Mesendoderm (in vitro differentiated cells): ENCODE results near the gene RAB8B.

Source experiments
- DNase-seq: peaks from one replicate; pipeline ENCODE4 v3.0.0; 2013
- H2AK5ac ChIP-seq: 2 replicates; pipeline ENCODE4 v1.6.1; 2013; ENCODE audit warnings: low read length, inconsistent platforms
- H2BK120ac ChIP-seq: 2 replicates; pipeline ENCODE4 v1.6.1; 2013; ENCODE audit warnings: low read depth, mild to moderate bottlenecking, low read length, moderate library complexity, mixed read lengths
- H2BK15ac ChIP-seq: replicated peaks from 2 replicates; pipeline ENCODE4 v1.6.1; 2013; ENCODE audit warnings: low read depth, mild to moderate bottlenecking, moderate library complexity
- H2BK5ac ChIP-seq: 2 replicates; pipeline ENCODE4 v1.6.1; 2013; ENCODE audit warnings: low read length, inconsistent platforms
- H3K18ac ChIP-seq: 2 replicates; pipeline ENCODE4 v1.6.1; 2013; ENCODE audit warnings: mild to moderate bottlenecking, low read length, mixed read lengths
- H3K23ac ChIP-seq: one replicate; pipeline ENCODE4 v1.6.1; 2013; ENCODE audit warnings: low read length
- H3K27ac ChIP-seq: 2 replicates; pipeline ENCODE4 v1.5.1; 2013; ENCODE audit warnings: low read depth, mild to moderate bottlenecking, inconsistent platforms, low read length, moderate library complexity
- H3K27me3 ChIP-seq: 2 replicates; pipeline ENCODE4 v1.6.1; 2013; ENCODE audit warnings: low read length, control low read depth, mild to moderate bottlenecking, inconsistent platforms; ENCODE audit not compliant: insufficient read depth, poor library complexity
- H3K36me3 ChIP-seq: 2 replicates; pipeline ENCODE4 v1.6.1; 2013; ENCODE audit warnings: low read length, inconsistent platforms; ENCODE audit not compliant: control insufficient read depth, insufficient read depth
- H3K4ac ChIP-seq: one replicate; pipeline ENCODE4 v1.6.1; 2013; ENCODE audit warnings: low read depth, mild to moderate bottlenecking, low read length, moderate library complexity
- H3K4me1 ChIP-seq: 2 replicates; pipeline ENCODE4 v1.6.1; 2013; ENCODE audit warnings: low read depth, low read length, inconsistent platforms; ENCODE audit not compliant: control insufficient read depth
- H3K4me2 ChIP-seq: 2 replicates; pipeline ENCODE4 v1.6.1; 2013; ENCODE audit warnings: low read length
- H3K4me3 ChIP-seq: 2 replicates; pipeline ENCODE4 v1.5.1; 2013; ENCODE audit warnings: mild to moderate bottlenecking, low read length
- H3K56ac ChIP-seq: one replicate; pipeline ENCODE4 v1.6.1; 2013; ENCODE audit warnings: low read length
- H3K79me1 ChIP-seq: 2 replicates; pipeline ENCODE4 v1.6.1; 2013; ENCODE audit warnings: low read length, inconsistent platforms
- H3K79me2 ChIP-seq: 2 replicates; pipeline ENCODE4 v1.6.1; 2013; ENCODE audit warnings: mild to moderate bottlenecking, low read length; ENCODE audit not compliant: control insufficient read depth, insufficient read depth
- H3K9ac ChIP-seq: 2 replicates; pipeline ENCODE4 v1.6.1; 2013; ENCODE audit warnings: low read length, inconsistent platforms
- H4K5ac ChIP-seq: one replicate; pipeline ENCODE4 v1.6.1; 2013; ENCODE audit warnings: low read length
- H4K8ac ChIP-seq: one replicate; pipeline ENCODE4 v1.6.1; 2013; ENCODE audit warnings: low read depth, mild to moderate bottlenecking, control low read depth, low read length, moderate library complexity
- WGBS: extraction: QIAGEN DNeasy Blood & Tissue Kit; methylation state at CpG from one replicate; pipeline ENCODE4 v1.1.7; 2013; ENCODE audit warnings: low lambda C conversion rate, missing lambda C conversion rate; ENCODE audit not compliant: insufficient coverage; ENCODE audit errors: extremely low coverage; 5-methylcytosine and 5-hydroxymethylcytosine counted together

The RAB8B gene

DNA sequence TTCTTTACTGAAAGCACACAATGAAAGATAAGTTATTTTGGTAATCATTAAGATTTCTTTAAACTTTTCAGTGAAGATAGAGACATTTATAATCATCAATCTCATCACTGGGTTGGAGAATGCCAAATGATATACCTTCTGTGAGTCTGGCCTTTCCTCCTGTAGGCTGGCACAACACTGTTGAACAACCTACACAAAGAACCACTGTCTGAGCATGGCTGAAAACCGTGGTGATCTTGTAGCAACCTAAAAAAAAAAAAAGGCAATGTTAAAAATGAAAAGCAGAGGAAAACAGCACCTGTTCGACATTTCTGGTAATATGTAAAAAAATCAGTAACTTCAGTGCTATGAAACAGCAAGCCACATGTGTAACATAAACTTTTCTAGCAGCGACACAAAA, 33.9 kb upstream of the RAB8B start:
- Histone ChIP-seq H3K18ac (no peak overlapping the region), H3K4me1 (no peaks in the 10 kb centered on the region), H3K56ac (peak overlapping the region; percentile 43), H2BK5ac (no peak overlapping the region), H2AK5ac (no peak overlapping the region), H4K5ac (no peak overlapping the region), H3K27me3 (no peaks in the 10 kb centered on the region), H3K4ac (no peak overlapping the region), H2BK15ac (no peak overlapping the region), H3K9ac (no peak overlapping the region), H3K79me2 (peaks cover 2% of the 10 kb centered on the region), H3K27ac (no peak overlapping the region), H3K4me2 (no peak overlapping the region), H3K4me3 (no peak overlapping the region), H3K23ac (no peak overlapping the region), H3K36me3 (no peaks in the 10 kb centered on the region), H4K8ac (no peak overlapping the region), H3K79me1 (no peaks in the 10 kb centered on the region), H2BK120ac (no peak overlapping the region)
- DNase-seq: no peak
- 100% methylated on average over 1 of the region's 3 CpGs for WGBS

DNA sequence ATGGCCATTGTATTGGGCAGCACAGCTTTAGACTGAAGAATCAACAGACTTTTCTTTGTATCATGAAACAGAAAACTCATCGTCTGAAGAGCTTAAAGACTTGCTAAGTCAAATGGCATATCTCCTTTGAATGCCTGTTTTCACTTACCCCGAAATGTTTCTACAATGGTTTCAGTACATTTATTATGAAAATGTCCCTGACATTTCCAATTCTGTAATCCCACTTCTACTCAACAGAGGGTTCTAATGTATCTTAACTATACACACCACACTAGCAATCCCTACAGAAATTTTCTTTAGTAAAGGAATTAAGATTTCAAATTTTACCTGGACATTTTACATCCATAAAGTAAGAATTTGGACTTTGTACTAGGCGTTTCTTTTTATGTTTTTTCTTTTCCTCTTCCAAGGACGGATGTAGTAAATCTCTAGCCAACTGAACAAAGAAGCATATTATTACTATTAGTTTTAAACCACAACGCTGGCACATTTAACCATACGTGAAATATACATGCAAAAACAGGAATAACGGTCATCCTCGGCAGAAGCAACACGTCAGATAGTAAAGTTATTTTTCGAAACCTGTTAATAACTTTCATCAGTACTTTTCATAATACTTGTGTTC, 33.2 kb upstream of the RAB8B start:
- Histone ChIP-seq H2AK5ac (no peak overlapping the region), H3K79me1 (no peaks in the 10 kb centered on the region), H3K4me1 (no peaks in the 10 kb centered on the region), H2BK5ac (no peak overlapping the region), H3K27ac (no peak overlapping the region), H4K5ac (no peak overlapping the region), H3K79me2 (peaks cover 2% of the 10 kb centered on the region), H2BK15ac (no peak overlapping the region), H3K9ac (peak overlapping the region; percentile 75), H3K56ac (peak overlapping the region; percentile 89), H4K8ac (no peak overlapping the region), H3K27me3 (no peaks in the 10 kb centered on the region), H3K36me3 (no peaks in the 10 kb centered on the region), H2BK120ac (no peak overlapping the region), H3K4me2 (peak overlapping the region; percentile 87), H3K4me3 (peak overlapping the region; percentile 84), H3K18ac (no peak overlapping the region), H3K23ac (no peak overlapping the region), H3K4ac (no peak overlapping the region)
- WGBS: no CpG with 5 or more reads among the region's 10 CpGs
- no peak for DNase-seq

DNA sequence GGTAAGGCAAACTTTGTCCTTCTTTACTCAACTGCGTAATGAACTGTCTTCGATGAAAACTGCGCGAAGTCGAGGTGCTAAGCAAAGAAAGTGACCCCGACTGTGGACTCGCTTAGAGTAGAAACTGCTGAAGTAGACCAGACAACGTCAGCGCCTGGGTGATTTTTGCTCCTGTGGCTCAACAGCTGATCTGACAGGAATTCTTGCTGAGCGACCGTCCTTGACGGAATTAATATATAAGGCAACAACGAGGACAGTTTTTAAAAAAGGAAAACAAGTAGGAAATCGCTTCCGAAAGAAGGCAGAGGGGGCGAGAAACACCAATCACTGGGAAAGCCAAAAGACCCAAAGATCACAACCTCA, 32.7 kb upstream of the RAB8B start:
- H3K56ac ChIP-seq: peak overlapping the region; percentile 89
- H4K5ac ChIP-seq: no peak overlapping the region
- no peaks in the 10 kb centered on the region for H3K4me1 ChIP-seq
- H3K18ac ChIP-seq: peak overlapping the region; percentile 29
- no peak overlapping the region for H2BK120ac ChIP-seq
- H3K27ac ChIP-seq: peak overlapping the region; percentile 85
- H3K27me3 ChIP-seq: no peaks in the 10 kb centered on the region
- no peaks in the 10 kb centered on the region for H3K79me1 ChIP-seq
- peak; percentile 30 for DNase-seq
- peak overlapping the region; percentile 84 for H3K4me3 ChIP-seq
- WGBS: no CpG with 5 or more reads among the region's 16 CpGs
- no peaks in the 10 kb centered on the region for H3K36me3 ChIP-seq
- no peak overlapping the region for H4K8ac ChIP-seq
- no peak overlapping the region for H2AK5ac ChIP-seq
- H3K9ac ChIP-seq: peak overlapping the region; percentile 75
- H2BK5ac ChIP-seq: no peak overlapping the region
- no peak overlapping the region for H3K4ac ChIP-seq
- H3K79me2 ChIP-seq: peaks cover 2% of the 10 kb centered on the region
- no peak overlapping the region for H3K23ac ChIP-seq
- no peak overlapping the region for H2BK15ac ChIP-seq
- H3K4me2 ChIP-seq: peak overlapping the region; percentile 87

DNA sequence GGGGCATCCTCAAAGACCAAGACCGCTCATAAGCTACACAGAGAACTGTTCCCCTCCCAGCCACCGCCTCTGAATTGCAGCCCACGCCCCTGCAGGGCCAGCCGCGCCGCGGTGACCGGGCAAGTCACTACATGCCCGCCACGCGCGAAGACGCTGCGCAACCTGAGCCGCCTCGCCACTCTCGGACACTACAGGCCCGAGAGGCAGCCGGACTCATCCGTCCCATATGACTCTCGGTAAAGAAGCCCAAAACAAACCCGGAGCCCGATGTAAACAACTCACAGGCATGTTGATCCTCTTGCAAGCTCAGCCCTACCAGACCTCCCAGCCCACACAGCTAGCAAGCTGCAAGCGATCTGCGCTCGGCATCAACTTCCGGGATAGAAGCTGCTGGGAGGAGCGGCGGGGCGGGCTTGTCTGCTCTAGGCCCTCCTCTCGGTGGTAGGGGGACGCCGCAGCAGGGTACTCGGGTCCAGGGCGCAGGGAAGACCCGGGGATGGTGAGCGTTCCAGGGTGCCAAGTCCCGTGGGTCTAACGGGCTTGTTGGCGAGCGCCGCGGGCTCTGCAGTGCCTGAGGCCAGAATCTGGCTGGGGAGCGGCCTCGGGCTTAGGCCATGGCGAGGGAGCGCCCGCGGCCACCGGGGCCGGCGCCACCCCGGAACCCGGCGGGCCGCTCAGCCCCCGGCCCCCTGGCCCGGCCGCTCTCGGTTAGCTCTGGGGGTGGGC, 32.1 kb upstream of the RAB8B start, which contains the start of gene RPS27L:
RPS27L (minus strand) TSS at position 360 of the 726 bp plus-strand sequence; CDS start at position 288, 72 bp downstream.
- no peaks in the 10 kb centered on the region for H3K4me1 ChIP-seq
- no peak within 1 kb of the TSS for H4K5ac ChIP-seq
- H3K4me3 ChIP-seq: peak within 1 kb of the TSS; percentile 84
- H2BK5ac ChIP-seq: peak within 1 kb of the TSS; percentile 44
- peak within 1 kb of the TSS; percentile 72 for H3K18ac ChIP-seq
- no peak within 1 kb of the TSS for H3K23ac ChIP-seq
- WGBS: no CpG with 5 or more reads among the region's 60 CpGs
- H3K27ac ChIP-seq: peak within 1 kb of the TSS; percentile 85
- no peaks in the 10 kb centered on the region for H3K36me3 ChIP-seq
- peak; percentile 98 for DNase-seq
- H4K8ac ChIP-seq: peak within 1 kb of the TSS; percentile 84
- no peaks in the 10 kb centered on the region for H3K27me3 ChIP-seq
- peak within 1 kb of the TSS; percentile 85 for H3K9ac ChIP-seq
- H3K56ac ChIP-seq: peak within 1 kb of the TSS; percentile 95
- H2BK15ac ChIP-seq: no peak within 1 kb of the TSS
- H3K79me1 ChIP-seq: no peaks in the 10 kb centered on the region
- H3K4me2 ChIP-seq: peak within 1 kb of the TSS; percentile 87
- H2AK5ac ChIP-seq: no peak within 1 kb of the TSS
- no peak within 1 kb of the TSS for H2BK120ac ChIP-seq
- H3K4ac ChIP-seq: peak within 1 kb of the TSS; percentile 88
- H3K79me2 ChIP-seq: peaks cover 2% of the 10 kb centered on the region

DNA sequence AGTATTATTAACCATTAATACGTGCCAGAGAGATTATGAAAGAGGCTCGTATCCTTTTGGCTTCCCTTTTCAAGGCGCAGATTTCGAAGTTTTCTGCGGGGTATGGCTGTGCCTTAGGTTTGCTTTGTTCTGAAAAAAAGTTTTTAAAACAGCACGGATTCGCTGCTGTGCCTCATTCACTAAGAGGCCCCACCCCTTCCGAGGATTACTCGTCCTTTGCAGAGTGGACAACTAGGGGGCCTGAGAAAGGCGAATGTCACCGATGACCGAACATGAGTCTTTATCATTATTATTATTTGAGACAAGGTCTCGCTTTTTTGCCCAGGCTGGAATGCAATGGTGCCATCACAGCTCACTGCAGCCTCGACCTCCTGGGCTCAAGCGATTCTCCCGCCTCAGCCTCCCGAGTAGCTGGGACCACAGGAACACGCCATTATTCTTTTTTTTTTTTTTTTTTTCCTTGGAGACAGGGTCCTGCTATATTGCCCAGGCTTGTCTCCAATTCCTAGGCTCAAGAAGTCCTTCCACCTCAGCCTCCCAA, 31.4 kb upstream of the RAB8B start:
- peak overlapping the region; percentile 75 for H3K4me3 ChIP-seq
- H4K8ac ChIP-seq: peak overlapping the region; percentile 84
- H3K79me2 ChIP-seq: peaks cover 2% of the 10 kb centered on the region
- WGBS: no CpG with 5 or more reads among the region's 18 CpGs
- H3K23ac ChIP-seq: no peak overlapping the region
- H3K56ac ChIP-seq: peak overlapping the region; percentile 95
- peak overlapping the region; percentile 85 for H3K9ac ChIP-seq
- H2BK15ac ChIP-seq: no peak overlapping the region
- H3K79me1 ChIP-seq: no peaks in the 10 kb centered on the region
- H4K5ac ChIP-seq: no peak overlapping the region
- no peaks in the 10 kb centered on the region for H3K4me1 ChIP-seq
- peak overlapping the region; percentile 87 for H3K4ac ChIP-seq
- no peaks in the 10 kb centered on the region for H3K27me3 ChIP-seq
- H3K18ac ChIP-seq: peak overlapping the region; percentile 72
- H2BK5ac ChIP-seq: no peak overlapping the region
- peak; percentile 84 for DNase-seq
- H3K4me2 ChIP-seq: peak overlapping the region; percentile 45
- no peak overlapping the region for H2AK5ac ChIP-seq
- no peak overlapping the region for H2BK120ac ChIP-seq
- peak overlapping the region; percentile 85 for H3K27ac ChIP-seq
- no peaks in the 10 kb centered on the region for H3K36me3 ChIP-seq
